Measurements from ENCODE around the gene NR2C1. TPM values are rescaled to one million over a fixed set of nuclear protein-coding genes. Genes with fewer than 3 reads are reported as not detected.

NR2C1 gene
- 23.0 to 32.8 TPM (median 29.5 TPM) in 5 replicates for total RNA-seq (2022; extraction: Qiagen RNA extraction; ENCODE audit: low read depth)

DNA sequence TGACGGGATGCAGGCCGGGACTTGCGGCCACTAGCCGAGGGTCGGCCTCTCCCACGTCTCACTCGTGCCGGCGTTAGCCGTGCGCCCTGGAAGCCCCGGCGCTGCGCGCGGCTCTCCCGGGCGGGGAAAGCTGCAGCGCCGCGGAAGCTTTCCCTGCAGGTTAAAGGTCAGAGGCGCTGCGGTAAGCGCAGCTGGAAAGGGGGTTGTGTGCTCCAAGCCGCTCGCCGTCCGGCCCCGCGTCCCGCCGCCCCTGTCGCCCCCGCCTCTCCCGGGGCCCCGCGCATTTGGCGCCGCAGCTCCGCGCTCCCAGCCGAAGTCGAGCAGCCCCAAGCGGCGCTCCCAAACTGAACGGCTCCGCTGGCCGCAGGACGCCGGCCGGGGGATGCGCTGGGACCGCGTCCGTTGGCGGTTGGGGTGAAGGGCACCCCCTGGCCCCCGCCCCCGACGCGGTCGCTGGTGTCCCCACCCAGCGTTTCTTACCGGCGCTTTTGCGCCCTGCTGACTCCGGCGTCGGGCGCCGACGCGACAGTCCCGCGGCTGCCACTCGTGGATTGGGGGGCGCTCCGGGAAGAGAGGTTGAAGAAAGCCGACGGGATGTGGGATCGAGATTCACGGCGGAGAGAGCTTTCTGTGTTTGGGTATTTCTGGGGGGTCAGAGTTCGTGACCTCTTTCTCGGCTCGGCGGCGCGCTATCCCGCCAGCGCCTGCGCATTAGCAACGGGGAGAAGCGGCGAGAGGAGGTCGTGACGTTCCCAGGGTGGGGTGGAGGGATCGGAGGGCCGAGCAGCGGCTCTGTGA lies at the start of gene NR2C1:
Gene NR2C1 (minus strand): TSS at position 719 of the 798 bp plus-strand sequence. CDS start 6,234 bp downstream, outside the sequence.

DNA sequence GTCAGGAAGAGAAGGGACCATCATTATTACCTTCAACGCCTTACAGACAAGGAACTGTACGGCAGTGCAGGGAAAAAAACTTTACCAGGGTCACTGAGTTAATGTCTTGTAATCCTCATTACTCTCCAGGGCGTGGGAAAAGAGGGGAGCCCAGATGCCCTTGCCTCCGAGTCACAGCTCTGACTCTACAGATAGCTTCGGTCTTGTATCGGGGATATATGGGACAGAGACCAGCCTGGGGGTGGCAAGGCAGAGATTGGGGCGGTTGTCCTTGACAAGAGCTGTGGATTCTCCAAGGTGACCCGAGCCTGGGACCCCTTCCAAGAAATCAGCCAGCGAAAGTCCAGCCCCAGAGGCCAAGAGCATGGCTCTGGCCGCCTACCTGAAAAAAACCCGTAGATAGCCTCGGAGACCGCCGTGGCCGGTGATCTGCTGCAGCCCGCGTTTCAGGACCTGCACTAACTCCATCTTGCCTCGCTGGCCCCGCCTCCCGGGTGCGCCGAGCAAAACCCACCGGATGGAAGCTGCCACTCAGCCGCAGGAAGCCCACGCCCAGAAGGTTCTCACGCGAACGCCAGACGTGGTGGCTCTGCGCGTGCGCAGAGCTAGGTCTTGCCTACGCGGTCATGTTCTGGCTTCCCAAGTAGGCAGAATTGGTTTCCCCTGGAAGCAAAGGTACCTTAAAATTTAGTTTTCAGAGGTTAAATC lies 70.1 kb downstream of the NR2C1 start, which contains the start of gene NDUFA12:
Gene NDUFA12 (minus strand): TSS at position 485 of the 708 bp plus-strand sequence. CDS start 17 bp downstream, at position 468.

Other genes starting within 250 kb of the NR2C1 start
- gene NDUFA12, start 69.9 kb downstream of the NR2C1 start, total RNA-seq (2022; extraction: Qiagen RNA extraction; ENCODE audit: low read depth): 127 to 163 TPM (median 141 TPM) in 5 replicates
- 12.8 to 17.5 TPM (median 16.3 TPM) in 5 replicates for gene FGD6, start 143.8 kb upstream of the NR2C1 start, total RNA-seq (2022; extraction: Qiagen RNA extraction; ENCODE audit: low read depth)
- gene VEZT, start 144.2 kb upstream of the NR2C1 start, total RNA-seq (2022; extraction: Qiagen RNA extraction; ENCODE audit: low read depth): 47.8 to 76.4 TPM (median 63.6 TPM) in 5 replicates

Data from A549 treated with RU486 at 1 μM for 4 hours (cell line).